IMR-90 (cell line): Measurements from ENCODE around the gene GRB10. TPM values are rescaled to one million over a fixed set of nuclear protein-coding genes. Genes with fewer than 3 reads are reported as not detected.

Experiments used
- ATAC-seq: fragments of 200-7000 bp; cut with Tn5 transposase; 2 replicates; pipeline ENCODE4 v1.9.1; 2020; ENCODE audit warnings: low read depth, mild to moderate bottlenecking, moderate library complexity
- BruUV-seq: library from RNA; stranded (reverse); fragments of 400-500 nt; replicated peaks from 2 replicates; lab custom pipeline; 2021; lab: Mats Ljungman, UMichigan
- CTCF ChIA-PET: fragments of 300-600 bp; formaldehyde crosslinking; extraction: SDS; loops from one replicate; lab custom pipeline; 2021; ENCODE audit warnings: antibody characterized with exemption; lab: Yijun Ruan, JAX
- POLR2A ChIA-PET: fragments of 300-600 bp; sonication (Branson Sonifier 250); formaldehyde crosslinking; loops from one replicate; lab custom pipeline; 2022; ENCODE audit warnings: antibody characterized with exemption; ENCODE audit not compliant: unreplicated experiment; lab: Charles Lee
- DNase-seq: peaks from one replicate; pipeline ENCODE4 v3.0.0; 2013
- H2AFZ ChIP-seq: replicated peaks from 2 replicates; pipeline ENCODE3; 2013; ENCODE audit warnings: low read length, mild to moderate bottlenecking; ENCODE audit not compliant: poor library complexity
- H2AK5ac ChIP-seq: 2 replicates; pipeline ENCODE4 v1.6.1; 2013; ENCODE audit warnings: low read depth, low read length, inconsistent platforms
- H2AK9ac ChIP-seq: replicated peaks from 2 replicates; pipeline ENCODE3; 2013; ENCODE audit warnings: mild to moderate bottlenecking, low read depth, low read length, moderate library complexity; ENCODE audit not compliant: poor library complexity
- H2BK120ac ChIP-seq: 2 replicates; pipeline ENCODE4 v1.6.1; 2013; ENCODE audit warnings: low read depth, low read length, inconsistent platforms
- H2BK15ac ChIP-seq: 3 replicates; pipeline ENCODE4 v1.6.1; 2013; ENCODE audit warnings: low read depth, low read length, inconsistent platforms
- H2BK20ac ChIP-seq: 2 replicates; pipeline ENCODE4 v1.6.1; 2013; ENCODE audit warnings: low read depth, mild to moderate bottlenecking, inconsistent platforms, low read length, moderate library complexity
- H2BK5ac ChIP-seq: 2 replicates; pipeline ENCODE4 v1.6.1; 2013; ENCODE audit warnings: mild to moderate bottlenecking, low read depth, low read length, inconsistent platforms; ENCODE audit not compliant: poor library complexity, severe bottlenecking
- H3K14ac ChIP-seq: replicated peaks from 2 replicates; pipeline ENCODE4 v1.6.1; 2013; ENCODE audit warnings: low read depth, low read length, inconsistent platforms
- H3K18ac ChIP-seq: 2 replicates; pipeline ENCODE4 v1.6.1; 2013; ENCODE audit warnings: low read depth, low read length, control low read depth
- H3K23ac ChIP-seq: 2 replicates; pipeline ENCODE4 v1.6.1; 2013; ENCODE audit warnings: low read depth, low read length, inconsistent platforms
- H3K27ac ChIP-seq: 2 replicates; pipeline ENCODE4 v1.5.1; 2013; ENCODE audit warnings: mild to moderate bottlenecking, control low read depth, low read length; ENCODE audit not compliant: insufficient read depth
- H3K27me3 ChIP-seq: 2 replicates; pipeline ENCODE4 v1.6.1; 2013; ENCODE audit warnings: low read length; ENCODE audit not compliant: control insufficient read depth, insufficient read depth
- H3K36me3 ChIP-seq: 2 replicates; pipeline ENCODE4 v1.6.1; 2013; ENCODE audit warnings: low read length, mixed read lengths; ENCODE audit not compliant: control insufficient read depth, insufficient read depth
- H3K4ac ChIP-seq: 2 replicates; pipeline ENCODE4 v1.6.1; 2013; ENCODE audit warnings: low read depth, low read length, inconsistent platforms
- H3K4me1 ChIP-seq: 2 replicates; pipeline ENCODE4 v1.6.1; 2013; ENCODE audit warnings: low read length, mixed read lengths; ENCODE audit not compliant: control insufficient read depth, insufficient read depth
- H3K4me2 ChIP-seq: 2 replicates; pipeline ENCODE4 v1.6.1; 2013; ENCODE audit warnings: low read depth, mild to moderate bottlenecking, control low read depth, low read length, moderate library complexity
- H3K4me3 ChIP-seq: 2 replicates; pipeline ENCODE4 v1.5.1; 2013; ENCODE audit warnings: low read depth, mild to moderate bottlenecking, control low read depth, low read length, moderate library complexity; ENCODE audit not compliant: insufficient read depth
- H3K56ac ChIP-seq: 2 replicates; pipeline ENCODE4 v1.6.1; 2013; ENCODE audit warnings: low read length, inconsistent platforms; ENCODE audit not compliant: insufficient read depth; ENCODE audit errors: extremely low read depth
- H3K79me1 ChIP-seq, 2 experiments: 2 replicates each; pipeline ENCODE4 v1.6.1; 2013; ENCODE audit warnings: low read length in 2 of 2, inconsistent platforms in 1 of 2, low read depth in 1 of 2
- H3K9ac ChIP-seq: 2 replicates; pipeline ENCODE4 v1.6.1; 2013; ENCODE audit warnings: low read depth, low read length, control low read depth
- H3K9me1 ChIP-seq: 2 replicates; pipeline ENCODE4 v1.6.1; 2013; ENCODE audit warnings: low read length, inconsistent platforms; ENCODE audit not compliant: insufficient read depth
- H3K9me3 ChIP-seq: 2 replicates; pipeline ENCODE4 v1.6.1; 2013; ENCODE audit warnings: low read length; ENCODE audit not compliant: control insufficient read depth, insufficient read depth
- H4K20me1 ChIP-seq: 2 replicates; pipeline ENCODE4 v1.6.1; 2013; ENCODE audit warnings: low read length, inconsistent platforms; ENCODE audit not compliant: insufficient read depth
- H4K5ac ChIP-seq: 2 replicates; pipeline ENCODE4 v1.6.1; 2013; ENCODE audit warnings: mild to moderate bottlenecking, low read depth, low read length, control low read depth
- H4K8ac ChIP-seq, 2 experiments: 2 replicates each; pipeline ENCODE4 v1.6.1; 2013; ENCODE audit warnings: low read depth in 2 of 2, low read length in 2 of 2, control low read depth in 1 of 2, inconsistent platforms in 1 of 2
- H4K91ac ChIP-seq: 2 replicates; pipeline ENCODE4 v1.6.1; 2013; ENCODE audit warnings: low read depth, low read length, inconsistent platforms; ENCODE audit not compliant: insufficient read depth
- BHLHE40 ChIP-seq: fragments of 150-350 bp; IDR thresholded peaks from 2 replicates; pipeline ENCODE4 v1.6.1; 2016; ENCODE audit warnings: mild to moderate bottlenecking, low read depth, low read length
- FOS ChIP-seq: fragments of 150-350 bp; IDR thresholded peaks from 2 replicates; pipeline ENCODE4 v1.6.1; 2016; ENCODE audit warnings: low read depth, low read length
- MAFK ChIP-seq: IDR thresholded peaks from 2 replicates; pipeline ENCODE4 v1.6.1; 2012; ENCODE audit warnings: low read depth, low read length, improper control_type of control experiment
- MAZ ChIP-seq: IDR thresholded peaks from 2 replicates; pipeline ENCODE4 v1.6.1; 2012; ENCODE audit warnings: low read depth, mild to moderate bottlenecking, low read length, improper control_type of control experiment, moderate library complexity, borderline replicate concordance
- RAD21 ChIP-seq: IDR thresholded peaks from 2 replicates; pipeline ENCODE4 v1.6.1; 2012; ENCODE audit warnings: low read length, improper control_type of control experiment
- RFX5 ChIP-seq: IDR thresholded peaks from 2 replicates; pipeline ENCODE4 v1.8.0; 2012; ENCODE audit warnings: low read depth, mild to moderate bottlenecking, low read length, moderate library complexity
- SMC3 ChIP-seq: fragments of 150-350 bp; IDR thresholded peaks from 2 replicates; pipeline ENCODE4 v1.6.1; 2016; ENCODE audit warnings: low read depth, mild to moderate bottlenecking, antibody characterized with exemption, low read length, moderate library complexity
- USF2 ChIP-seq: fragments of 150-350 bp; IDR thresholded peaks from 2 replicates; pipeline ENCODE4 v1.6.1; 2017; ENCODE audit warnings: mild to moderate bottlenecking, antibody characterized with exemption, low read length, low read depth
- WGBS, 2 experiments: methylation state at CpG; one replicate each; pipeline versions ENCODE4 v1.1.5 to v1.1.7; 2013; ENCODE audit warnings: missing lambda C conversion rate in 2 of 2; ENCODE audit not compliant: insufficient read length in 1 of 2; ENCODE audit errors: extremely low coverage in 2 of 2; 5-methylcytosine and 5-hydroxymethylcytosine counted together
- dilution Hi-C: fragments of 300-500 bp; cut with HindIII; formaldehyde crosslinking; loops from one replicate; pipeline ENCODE4 v1.14.3; 2018; ENCODE audit warnings: low sequenced_read_pairs; ENCODE audit not compliant: unreplicated experiment
- in situ Hi-C: fragments of 300-500 bp; cut with MboI; formaldehyde crosslinking; loops from 3 replicates; pipeline ENCODE4 v1.14.3; 2019; ENCODE audit warnings: low sequenced_read_pairs, inconsistent platforms, mixed read lengths
- intact Hi-C: fragments of 100-400 bp; cut with micrococcal nuclease; formaldehyde crosslinking; loops from 2 replicates; pipeline ENCODE4 v1.10.0; 2022
- polyA plus RNA-seq, 3 experiments: library from polyadenylated mRNA; depleted of rRNA; stranded (reverse); fragments of >200 nt; gene quantifications; 2 replicates each; pipeline ENCODE4 v1.2.3, GENCODE V29; 2012; ENCODE audit warnings: low replicate concordance in 1 of 3
- total RNA-seq: library from RNA; depleted of rRNA; stranded (reverse); fragments of >200 nt; gene quantifications from 2 replicates; pipeline ENCODE4 v1.2.3, GENCODE V29; 2012

The GRB10 gene
- total and polyA plus RNA-seq, 2 of the 4 experiments (the other 2 are of a cell fraction): 6.3 to 15.1 TPM

GRCh38 chr7:50560865-50561351 is 221.8 kb downstream of the GRB10 start:
- TF ChIP-seq MAFK: no peak
- TF ChIP-seq RAD21: no peak
- TF ChIP-seq SMC3: no peak
- no peak for TF ChIP-seq FOS
- TF ChIP-seq BHLHE40: no peak
- no peak for TF ChIP-seq MAZ
- no peak for TF ChIP-seq RFX5
- TF ChIP-seq USF2: no peak
- intact Hi-C loops (no loop called here), in situ Hi-C loops (no loop called here), dilution Hi-C loops (no loop called here)
- no peak for ATAC-seq
- Histone ChIP-seq H2AFZ (no peak overlapping the region), H3K56ac (no peak overlapping the region), H3K79me1 (no peaks in the 10 kb centered on the region), H2AK5ac (no peak overlapping the region), H2BK120ac (no peak overlapping the region), H2AK9ac (no peak overlapping the region), H2BK5ac (no peak overlapping the region), H3K23ac (no peak overlapping the region), H3K4me2 (no peak overlapping the region), H3K18ac (no peak overlapping the region), H4K5ac (no peak overlapping the region), H4K20me1 (no peaks in the 10 kb centered on the region), H3K4me3 (no peak overlapping the region), H2BK15ac (no peak overlapping the region), H4K8ac (no peak overlapping the region), H3K9ac (no peak overlapping the region), H3K4ac (no peak overlapping the region), H3K36me3 (no peaks in the 10 kb centered on the region), H3K14ac (no peak overlapping the region), H2BK20ac (no peak overlapping the region), H4K91ac (no peak overlapping the region), H3K9me3 (no peaks in the 10 kb centered on the region), H3K27me3 (peaks cover 17% of the 10 kb centered on the region), H3K27ac (no peak overlapping the region), H3K4me1 (no peaks in the 10 kb centered on the region), H3K9me1 (no peaks in the 10 kb centered on the region; the same call in 1 of the 2 replicates)
- WGBS, 2 experiments: no CpG with 5 or more reads among the region's 9 CpGs
- DNase-seq: no peak
- CTCF ChIA-PET: no interaction called here
- POLR2A ChIA-PET: no interaction called here
- no TSS peak for BruUV-seq
